Colonic mucosa (tissue), 4 donors: Measurements from ENCODE around the gene ZNF629. TPM values are rescaled to one million over a fixed set of nuclear protein-coding genes. Genes with fewer than 3 reads are reported as not detected.
A peak's percentile ranks its signal among the peaks of the same experiment; 100 is the strongest.
"Not testable (repeated sequence)": the region's sequence is repeated elsewhere in the genome, so short reads cannot be mapped to it uniquely, and the experiment has no call there.

Experiments used
- DNase-seq: peaks from one replicate; pipeline ENCODE4 v3.0.0-alpha.2; 2020
- H3K27ac ChIP-seq: fragments of 200-600 bp; one replicate; pipeline ENCODE4 v1.8.0; 2021
- H3K27me3 ChIP-seq: fragments of 200-600 bp; one replicate; pipeline ENCODE4 v1.8.0; 2021
- H3K36me3 ChIP-seq: fragments of 200-600 bp; one replicate; pipeline ENCODE4 v1.8.0; 2021
- H3K4me1 ChIP-seq: fragments of 200-600 bp; one replicate; pipeline ENCODE4 v1.8.0; 2021; ENCODE audit warnings: mild to moderate bottlenecking
- H3K4me3 ChIP-seq: fragments of 200-600 bp; one replicate; pipeline ENCODE4 v1.8.0; 2021
- H3K9ac ChIP-seq, 2 donors: one replicate each; pipeline ENCODE4 v1.7.0; 2013; ENCODE audit warnings: control low read depth in 2 of 2, low read depth in 2 of 2, low read length in 2 of 2
- H3K9me3 ChIP-seq: fragments of 200-600 bp; one replicate; pipeline ENCODE4 v1.8.0; 2021
- intact Hi-C: fragments of 100-400 bp; cut with DNase I; formaldehyde crosslinking; loops from one replicate; pipeline ENCODE4 v1.14.1; 2022
- total RNA-seq, 2 donors: library from RNA; stranded (reverse); fragmentation: NEBNext Ultra II Directional in 1 of 2; extraction: Animal tissue kit (Norgen Biotek cat#: 25700) in 1 of 2; gene quantifications; one replicate each; pipeline ENCODE4 v1.2.1, GENCODE V29; 2021
- TF ChIP-seq, protein P1 (sequence below): fragments of 200-600 bp; IDR thresholded peaks from one replicate; pipeline ENCODE4 v1.8.0; 2022; ENCODE audit warnings: antibody characterized with exemption, mild to moderate bottlenecking
- donor health status: healthy.
- donor health status: DM: no; HTN: no; CAD: no.
- donor health status: DM: no; HTN: no; CAD: no.

The ZNF629 gene
- total RNA-seq, 2 donors from 2014 or later, result 11.8 to 15.2 TPM

DNA sequence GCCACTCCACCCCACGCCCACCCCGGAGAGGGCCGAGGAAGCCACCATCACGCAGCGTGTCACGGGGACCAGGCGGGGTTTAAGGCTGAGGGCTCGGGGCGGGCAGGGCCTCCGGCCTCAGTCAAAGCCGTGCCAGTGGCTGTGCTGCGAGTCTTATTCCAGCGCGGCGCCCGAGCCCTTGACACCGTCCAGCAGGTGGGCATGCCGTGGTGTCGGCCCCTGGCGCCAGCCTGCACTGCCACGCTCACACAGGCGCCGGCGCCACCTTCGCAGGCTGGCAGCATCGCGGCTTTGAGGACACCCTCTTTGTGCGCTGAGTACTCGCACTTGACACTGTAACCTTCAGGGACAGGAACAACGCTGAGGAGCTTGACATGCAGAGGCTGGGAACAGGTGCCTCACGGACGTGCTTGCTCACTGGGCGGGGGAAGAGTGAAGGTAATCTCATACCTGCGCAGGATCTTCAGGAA is 34.0 kb upstream of the ZNF629 start:
- H3K4me3 ChIP-seq, result no peak overlapping the region
- no peaks in the 10 kb centered on the region for H3K9me3 ChIP-seq
- H3K27ac ChIP-seq, result peak overlapping the region; percentile 61
- no peaks in the 10 kb centered on the region for H3K27me3 ChIP-seq
- intact Hi-C loops, result no loop called here
- H3K9ac ChIP-seq, result peak overlapping the region in 1 of 2 donors; percentile 66
- no peak for DNase-seq
- H3K4me1 ChIP-seq, result no peaks in the 10 kb centered on the region
- no peaks in the 10 kb centered on the region for H3K36me3 ChIP-seq
- TF ChIP-seq, protein P1, sequence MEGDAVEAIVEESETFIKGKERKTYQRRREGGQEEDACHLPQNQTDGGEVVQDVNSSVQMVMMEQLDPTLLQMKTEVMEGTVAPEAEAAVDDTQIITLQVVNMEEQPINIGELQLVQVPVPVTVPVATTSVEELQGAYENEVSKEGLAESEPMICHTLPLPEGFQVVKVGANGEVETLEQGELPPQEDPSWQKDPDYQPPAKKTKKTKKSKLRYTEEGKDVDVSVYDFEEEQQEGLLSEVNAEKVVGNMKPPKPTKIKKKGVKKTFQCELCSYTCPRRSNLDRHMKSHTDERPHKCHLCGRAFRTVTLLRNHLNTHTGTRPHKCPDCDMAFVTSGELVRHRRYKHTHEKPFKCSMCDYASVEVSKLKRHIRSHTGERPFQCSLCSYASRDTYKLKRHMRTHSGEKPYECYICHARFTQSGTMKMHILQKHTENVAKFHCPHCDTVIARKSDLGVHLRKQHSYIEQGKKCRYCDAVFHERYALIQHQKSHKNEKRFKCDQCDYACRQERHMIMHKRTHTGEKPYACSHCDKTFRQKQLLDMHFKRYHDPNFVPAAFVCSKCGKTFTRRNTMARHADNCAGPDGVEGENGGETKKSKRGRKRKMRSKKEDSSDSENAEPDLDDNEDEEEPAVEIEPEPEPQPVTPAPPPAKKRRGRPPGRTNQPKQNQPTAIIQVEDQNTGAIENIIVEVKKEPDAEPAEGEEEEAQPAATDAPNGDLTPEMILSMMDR, result no peak

DNA sequence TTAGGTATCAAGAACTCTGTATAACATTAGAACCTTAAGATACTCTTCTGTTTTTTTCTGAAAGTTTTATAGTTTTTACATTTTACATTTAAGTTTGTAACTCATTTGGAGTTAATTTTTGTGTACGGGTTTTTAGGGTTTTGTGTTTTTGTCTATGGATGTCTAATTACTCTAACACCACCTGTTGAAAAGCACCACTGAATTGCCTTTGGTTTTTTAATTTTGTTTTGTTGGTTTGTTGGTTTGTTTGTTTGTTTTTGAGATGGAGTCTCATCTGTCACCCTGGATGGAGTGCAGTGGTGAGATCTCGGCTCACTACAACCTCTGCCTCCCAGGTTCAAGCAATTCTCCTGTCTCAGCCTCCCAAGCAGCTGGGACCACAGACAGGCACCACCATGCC is 29.8 kb upstream of the ZNF629 start:
- H3K36me3 ChIP-seq, result no peaks in the 10 kb centered on the region
- H3K27me3 ChIP-seq, result no peaks in the 10 kb centered on the region
- TF ChIP-seq, protein P1, result no peak
- H3K4me3 ChIP-seq, result no peak overlapping the region
- DNase-seq, result no peak
- intact Hi-C loops, result no loop called here
- peaks cover 7% of the 10 kb centered on the region for H3K4me1 ChIP-seq
- H3K9me3 ChIP-seq, result no peaks in the 10 kb centered on the region
- no peak overlapping the region for H3K9ac ChIP-seq
- no peak overlapping the region for H3K27ac ChIP-seq

DNA sequence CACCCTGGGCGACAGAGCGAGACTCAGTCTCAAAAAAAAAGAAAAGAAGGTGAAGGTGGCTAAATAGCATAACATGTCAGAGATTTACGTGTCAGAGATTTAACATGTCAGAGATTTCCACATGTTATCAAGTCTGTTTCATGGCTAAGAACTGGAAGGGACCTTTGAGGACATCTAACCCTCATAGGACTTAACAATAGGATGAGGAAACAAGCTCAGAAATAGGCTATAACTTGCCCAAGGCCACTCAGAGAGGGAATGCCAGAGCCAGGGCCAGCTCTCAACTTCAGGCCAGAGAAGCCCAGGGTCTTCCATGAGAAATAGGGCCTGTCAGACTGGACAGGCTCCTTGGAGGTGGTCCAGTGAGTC is 26.8 kb upstream of the ZNF629 start:
- peaks cover 7% of the 10 kb centered on the region for H3K4me1 ChIP-seq
- H3K27me3 ChIP-seq, result no peaks in the 10 kb centered on the region
- TF ChIP-seq, protein P1, result no peak
- peak overlapping the region; percentile 42 for H3K4me3 ChIP-seq
- intact Hi-C loops, result no loop called here
- peak overlapping the region; percentile 29 to 55 for H3K9ac ChIP-seq
- no peak for DNase-seq
- H3K9me3 ChIP-seq, result no peaks in the 10 kb centered on the region
- peak overlapping the region; percentile 58 for H3K27ac ChIP-seq
- no peaks in the 10 kb centered on the region for H3K36me3 ChIP-seq

DNA sequence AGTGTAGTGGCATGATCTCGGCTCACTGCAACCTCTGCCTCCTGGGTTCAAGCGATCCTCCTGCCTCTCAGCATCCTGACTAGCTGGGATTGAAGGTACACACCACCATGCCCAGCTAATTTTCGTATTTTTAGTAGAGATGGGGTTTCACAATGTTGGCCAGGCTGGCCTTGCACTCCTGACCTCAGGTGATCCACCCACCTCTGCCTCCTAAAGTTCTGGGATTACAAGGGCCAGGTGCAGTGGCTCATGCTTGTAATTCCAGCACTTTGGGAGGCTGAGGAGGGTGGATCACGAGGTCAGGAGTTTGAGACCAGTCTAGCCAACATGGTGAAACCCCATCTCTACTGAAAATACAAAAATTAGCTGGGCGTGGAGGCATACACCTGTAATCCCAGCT is 22.7 kb upstream of the ZNF629 start:
- H3K9ac ChIP-seq, DNase-seq, H3K4me1 ChIP-seq, H3K4me3 ChIP-seq, H3K27ac ChIP-seq, H3K27me3 ChIP-seq, H3K36me3 ChIP-seq, H3K9me3 ChIP-seq, intact Hi-C loops: not testable (repeated sequence)

DNA sequence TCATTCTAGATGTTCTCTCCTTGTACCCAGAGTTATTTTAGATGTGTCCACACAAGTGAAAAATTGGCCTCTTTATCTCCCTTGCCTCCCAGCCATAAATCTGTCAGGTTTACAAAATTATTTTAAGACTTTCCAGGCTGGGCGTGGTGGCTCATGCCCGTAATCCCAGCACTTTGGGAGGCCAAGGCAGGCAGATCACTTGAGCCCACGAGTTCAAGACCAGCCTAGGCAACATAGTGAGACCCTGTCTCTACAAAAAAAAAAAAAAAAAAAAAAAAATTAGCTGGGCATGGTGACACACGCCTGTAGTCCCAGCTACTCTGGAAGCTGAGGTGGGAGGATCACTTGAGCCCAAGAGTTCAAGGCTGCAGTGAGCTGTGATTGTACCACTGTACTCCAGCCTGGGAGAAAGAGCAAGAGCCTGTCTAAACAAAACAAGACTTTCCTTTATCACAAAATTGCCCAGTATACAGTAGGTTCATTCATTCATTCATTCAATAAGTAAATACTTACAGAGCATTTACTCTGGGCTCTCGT is 22.0 kb upstream of the ZNF629 start:
- H3K9me3 ChIP-seq, intact Hi-C loops, H3K4me1 ChIP-seq, H3K27ac ChIP-seq, H3K4me3 ChIP-seq, H3K9ac ChIP-seq, DNase-seq, H3K36me3 ChIP-seq, H3K27me3 ChIP-seq: not testable (repeated sequence)

DNA sequence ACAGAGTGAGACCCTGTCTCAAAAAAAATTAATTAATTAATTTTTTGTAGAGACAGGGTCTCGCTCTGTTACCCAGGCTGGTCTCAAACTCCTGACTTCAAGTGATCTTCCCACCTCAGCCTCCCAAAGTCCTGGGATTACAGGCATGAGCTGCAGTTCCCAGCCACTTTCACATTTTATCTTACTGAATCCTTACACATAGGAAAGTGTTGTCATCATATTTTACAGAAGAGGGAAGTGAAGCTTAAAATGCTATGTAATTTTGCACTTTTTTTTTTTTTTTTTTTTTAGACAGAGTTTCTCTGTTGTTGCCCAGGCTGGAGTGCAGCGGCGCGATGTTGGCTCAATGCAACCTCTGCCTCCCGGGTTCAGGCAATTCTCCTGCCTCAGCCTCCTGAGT is 21.1 kb upstream of the ZNF629 start:
- H3K4me3 ChIP-seq, result no peak overlapping the region
- TF ChIP-seq, protein P1, result no peak
- no peak overlapping the region for H3K9ac ChIP-seq
- intact Hi-C loops, result no loop called here
- no peak overlapping the region for H3K27ac ChIP-seq
- no peaks in the 10 kb centered on the region for H3K36me3 ChIP-seq
- no peak for DNase-seq
- peaks cover 4% of the 10 kb centered on the region for H3K4me1 ChIP-seq
- H3K27me3 ChIP-seq, result no peaks in the 10 kb centered on the region
- H3K9me3 ChIP-seq, result no peaks in the 10 kb centered on the region
